ENCODE measurements around the gene YIPF2.

Gene YIPF2

DNA sequence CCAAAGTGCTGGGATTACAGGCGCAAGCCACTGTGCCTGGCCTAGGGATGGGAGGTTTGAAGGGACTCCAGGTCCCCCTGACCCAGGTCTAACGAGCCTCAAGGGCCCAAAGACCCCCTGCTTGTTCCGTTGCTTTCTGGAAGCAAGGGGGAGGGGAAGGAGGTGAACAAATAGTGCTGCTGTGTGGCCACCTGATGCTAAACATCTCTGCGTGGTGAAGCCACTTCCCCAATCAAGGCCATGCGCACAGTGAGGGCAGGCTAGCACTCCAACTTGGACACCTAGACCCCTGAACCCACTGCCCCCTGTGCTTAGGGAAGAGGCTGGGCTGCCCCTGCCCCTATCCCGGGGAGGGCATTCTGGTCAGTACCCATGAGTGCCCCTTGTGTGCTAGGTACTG lies 33.1 kb downstream of the YIPF2 start:
- no peak for DNase-seq (ENCODE audit: low read depth)
- TF ChIP-seq, protein P1, sequence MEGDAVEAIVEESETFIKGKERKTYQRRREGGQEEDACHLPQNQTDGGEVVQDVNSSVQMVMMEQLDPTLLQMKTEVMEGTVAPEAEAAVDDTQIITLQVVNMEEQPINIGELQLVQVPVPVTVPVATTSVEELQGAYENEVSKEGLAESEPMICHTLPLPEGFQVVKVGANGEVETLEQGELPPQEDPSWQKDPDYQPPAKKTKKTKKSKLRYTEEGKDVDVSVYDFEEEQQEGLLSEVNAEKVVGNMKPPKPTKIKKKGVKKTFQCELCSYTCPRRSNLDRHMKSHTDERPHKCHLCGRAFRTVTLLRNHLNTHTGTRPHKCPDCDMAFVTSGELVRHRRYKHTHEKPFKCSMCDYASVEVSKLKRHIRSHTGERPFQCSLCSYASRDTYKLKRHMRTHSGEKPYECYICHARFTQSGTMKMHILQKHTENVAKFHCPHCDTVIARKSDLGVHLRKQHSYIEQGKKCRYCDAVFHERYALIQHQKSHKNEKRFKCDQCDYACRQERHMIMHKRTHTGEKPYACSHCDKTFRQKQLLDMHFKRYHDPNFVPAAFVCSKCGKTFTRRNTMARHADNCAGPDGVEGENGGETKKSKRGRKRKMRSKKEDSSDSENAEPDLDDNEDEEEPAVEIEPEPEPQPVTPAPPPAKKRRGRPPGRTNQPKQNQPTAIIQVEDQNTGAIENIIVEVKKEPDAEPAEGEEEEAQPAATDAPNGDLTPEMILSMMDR (IDR thresholded peaks at IDR 0.05; ENCODE audit: control insufficient read depth, insufficient read depth, low read depth, low read length, missing control alignments): no peak

DNA sequence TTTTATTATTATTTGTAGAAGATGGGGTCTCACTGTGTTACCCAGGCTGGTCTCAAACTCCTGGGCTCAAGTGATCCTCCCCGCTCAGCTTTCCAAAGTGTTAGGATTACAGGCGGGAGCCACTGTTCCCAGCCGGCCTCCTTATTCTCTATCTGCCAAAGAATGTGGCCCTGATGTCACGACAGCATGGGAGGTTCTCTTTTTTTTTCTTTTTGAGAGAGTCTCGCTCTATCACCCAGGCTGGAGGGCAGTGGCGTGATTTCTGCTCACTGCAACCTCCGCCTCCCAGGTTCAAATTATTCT lies 33.6 kb downstream of the YIPF2 start:
- DNase-seq (ENCODE audit: low read depth): no peak
- TF ChIP-seq, protein P1 (IDR thresholded peaks at IDR 0.05; ENCODE audit: control insufficient read depth, insufficient read depth, low read depth, low read length, missing control alignments): no peak
- H3K4me3 ChIP-seq (ENCODE audit: control insufficient read depth, low read depth, low read length): no peak overlapping the region

More for the DNA sequence above, 33.1 kb downstream of the YIPF2 start:
- H3K4me3 ChIP-seq (ENCODE audit: control insufficient read depth, low read depth, low read length): no peak overlapping the region

DNA sequence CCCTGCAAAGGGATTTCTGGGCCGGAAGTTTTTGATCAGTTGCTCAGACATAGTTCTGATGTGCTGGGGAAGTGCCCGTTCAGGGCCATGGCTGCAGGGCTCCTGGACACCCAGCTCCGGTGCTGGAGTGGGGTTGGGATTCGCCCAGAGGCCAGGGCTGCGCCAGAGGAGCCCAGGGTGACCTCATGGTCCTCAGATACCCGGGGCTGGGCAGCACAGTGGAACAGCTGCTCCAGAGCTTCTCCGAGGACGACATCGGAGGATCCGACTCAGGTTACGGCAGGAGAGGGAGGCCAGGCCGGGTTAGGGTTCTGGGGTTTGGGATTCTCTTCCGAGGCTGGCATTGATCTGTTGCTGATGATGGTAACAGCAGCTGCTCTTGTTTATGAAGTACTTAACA lies 36.2 kb downstream of the YIPF2 start:
- H3K4me3 ChIP-seq (ENCODE audit: control insufficient read depth, low read depth, low read length): no peak overlapping the region
- TF ChIP-seq, protein P1 (IDR thresholded peaks at IDR 0.05; ENCODE audit: control insufficient read depth, insufficient read depth, low read depth, low read length, missing control alignments): no peak
- no peak for DNase-seq (ENCODE audit: low read depth)

DNA sequence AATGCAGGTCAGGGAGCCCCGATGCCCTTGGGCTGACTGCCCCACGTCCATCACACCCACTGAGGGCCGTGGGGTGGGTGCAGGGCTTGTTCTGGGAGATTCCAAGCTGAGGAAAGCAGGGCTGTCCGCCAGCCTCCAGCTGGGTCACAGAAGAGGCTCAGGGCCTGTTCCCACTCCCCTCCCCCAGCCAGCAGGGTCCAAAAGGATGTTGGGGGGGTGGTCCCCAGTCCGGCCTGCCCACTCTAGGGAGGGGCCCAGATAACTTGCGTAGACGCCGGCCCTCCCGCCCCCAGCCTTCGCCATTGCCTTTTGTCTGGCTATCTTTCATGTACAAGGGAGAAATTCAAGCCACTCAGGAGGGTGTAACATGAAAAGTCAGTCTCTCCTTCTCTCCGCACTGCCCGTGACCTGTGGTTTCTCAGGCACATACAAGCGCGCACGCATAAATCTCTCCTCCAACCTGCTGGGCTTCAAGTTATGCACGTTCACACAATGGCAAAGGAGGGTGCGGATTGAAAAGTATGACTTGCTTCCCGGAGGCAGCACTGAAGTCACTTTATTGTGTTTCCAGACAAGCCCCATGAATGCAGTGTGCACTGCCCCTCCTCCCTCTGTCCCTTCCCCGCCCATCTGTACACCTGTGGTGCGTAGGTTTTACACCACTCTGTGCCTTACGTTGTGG lies 36.9 kb downstream of the YIPF2 start:
- DNase-seq (ENCODE audit: low read depth): no peak
- TF ChIP-seq, protein P1 (IDR thresholded peaks at IDR 0.05; ENCODE audit: control insufficient read depth, insufficient read depth, low read depth, low read length, missing control alignments): no peak
- H3K4me3 ChIP-seq (ENCODE audit: control insufficient read depth, low read depth, low read length): no peak overlapping the region

DNA sequence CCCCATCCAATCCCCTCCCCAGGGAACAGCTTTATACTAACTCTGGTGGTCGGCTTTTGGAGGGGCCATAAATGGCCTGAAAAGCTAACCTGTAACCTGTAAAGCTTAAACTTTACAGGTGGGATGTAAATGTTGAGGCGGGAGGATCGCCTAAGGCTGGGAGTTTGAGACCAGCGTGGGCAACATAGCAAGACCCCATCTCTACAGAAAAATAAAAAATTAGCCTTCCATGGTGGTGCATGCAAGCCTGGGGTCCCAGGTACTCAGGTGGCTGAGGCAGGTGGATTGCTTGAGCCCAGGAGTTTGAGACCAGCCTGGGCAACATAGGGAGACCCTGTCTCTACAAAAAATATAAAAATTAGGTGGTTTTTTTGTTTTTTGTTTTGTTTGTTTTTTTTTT lies 38.6 kb downstream of the YIPF2 start:
- H3K4me3 ChIP-seq (ENCODE audit: control insufficient read depth, low read depth, low read length): no peak overlapping the region
- TF ChIP-seq, protein P1 (IDR thresholded peaks at IDR 0.05; ENCODE audit: control insufficient read depth, insufficient read depth, low read depth, low read length, missing control alignments): no peak
- no peak for DNase-seq (ENCODE audit: low read depth)

DNA sequence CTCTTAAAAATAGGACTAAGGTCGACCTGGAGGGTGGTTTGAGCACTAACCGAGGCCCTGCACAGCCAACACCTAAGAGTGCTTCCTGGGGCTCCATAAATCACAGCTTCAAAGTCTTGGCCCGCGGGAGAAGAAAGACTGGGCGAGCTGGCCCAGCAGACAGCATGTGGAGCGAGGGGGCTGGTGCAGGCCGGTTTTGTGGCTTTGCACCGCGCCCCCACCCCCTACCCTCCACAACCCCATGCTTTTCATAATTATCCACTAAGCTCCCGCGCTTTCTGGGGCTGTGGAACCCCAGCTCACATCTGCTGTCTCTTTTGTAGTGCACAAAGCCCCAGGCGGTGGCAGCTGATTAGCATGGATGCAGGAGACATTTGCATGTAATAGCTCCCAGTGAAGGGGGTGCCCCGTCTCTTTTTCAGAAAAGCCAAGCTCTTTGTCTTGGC lies 40.0 kb downstream of the YIPF2 start:
- no peak overlapping the region for H3K4me3 ChIP-seq (ENCODE audit: control insufficient read depth, low read depth, low read length)
- TF ChIP-seq, protein P1 (IDR thresholded peaks at IDR 0.05; ENCODE audit: control insufficient read depth, insufficient read depth, low read depth, low read length, missing control alignments): no peak
- DNase-seq (ENCODE audit: low read depth): no peak
